DOHH2 (cell line): Measurements from ENCODE around the gene ADRA2B.
A peak's percentile ranks its signal among the peaks of the same experiment; 100 is the strongest.

Experiments
- H3F3A ChIP-seq: fragments of 200-600 bp; sonication (generic), shearing (Covaris generic); 2 replicates; pipeline ENCODE4 v1.6.0; 2016; ENCODE audit warnings: antibody characterized with exemption, mild to moderate bottlenecking; ENCODE audit not compliant: control insufficient read depth, insufficient read depth
- H3K27ac ChIP-seq: fragments of 200-600 bp; sonication (generic); 2 replicates; pipeline ENCODE4 v1.5.1; 2014; ENCODE audit warnings: low read depth, mild to moderate bottlenecking, low read length, moderate library complexity
- H3K27me3 ChIP-seq: fragments of 200-600 bp; sonication (generic); 2 replicates; pipeline ENCODE4 v1.6.1; 2014; ENCODE audit warnings: mild to moderate bottlenecking, low read length, mixed read lengths; ENCODE audit not compliant: control insufficient read depth
- H3K36me3 ChIP-seq: fragments of 200-600 bp; sonication (generic); 2 replicates; pipeline ENCODE4 v1.6.1; 2014; ENCODE audit warnings: mild to moderate bottlenecking, low read length, moderate library complexity, mixed read lengths; ENCODE audit not compliant: control insufficient read depth
- H3K4me1 ChIP-seq: fragments of 200-600 bp; sonication (generic); 2 replicates; pipeline ENCODE4 v1.6.1; 2014; ENCODE audit warnings: mild to moderate bottlenecking, low read length, mixed read lengths; ENCODE audit not compliant: control insufficient read depth
- H3K4me2 ChIP-seq: fragments of 200-600 bp; sonication (generic); 2 replicates; pipeline ENCODE4 v1.6.0; 2014; ENCODE audit warnings: mild to moderate bottlenecking, low read length, moderate library complexity
- H3K4me3 ChIP-seq: fragments of 200-600 bp; sonication (generic); 2 replicates; pipeline ENCODE4 v1.5.1; 2014; ENCODE audit warnings: mild to moderate bottlenecking, low read length, mixed read lengths
- H3K79me2 ChIP-seq: fragments of 200-600 bp; sonication (generic); 2 replicates; pipeline ENCODE4 v1.6.1; 2014; ENCODE audit warnings: mild to moderate bottlenecking, low read length, mixed read lengths; ENCODE audit not compliant: control insufficient read depth
- H3K9me2 ChIP-seq: fragments of 200-600 bp; sonication (generic); replicated peaks from 2 replicates; pipeline ENCODE4 v1.6.1; 2014; ENCODE audit warnings: mild to moderate bottlenecking, low read length, mixed read lengths; ENCODE audit not compliant: control insufficient read depth
- H3K9me3 ChIP-seq: fragments of 200-600 bp; sonication (generic); 2 replicates; pipeline ENCODE4 v1.6.1; 2014; ENCODE audit warnings: antibody characterized with exemption, low read length, mixed read lengths; ENCODE audit not compliant: control insufficient read depth, insufficient read depth
- H4K20me1 ChIP-seq: fragments of 200-600 bp; sonication (generic); 2 replicates; pipeline ENCODE4 v1.6.0; 2014; ENCODE audit warnings: low read depth, mild to moderate bottlenecking, antibody characterized with exemption, low read length, moderate library complexity; ENCODE audit not compliant: control insufficient read depth, insufficient read depth
- EZH2phosphoT487 ChIP-seq: fragments of 200-600 bp; sonication (generic); IDR thresholded peaks from 2 replicates; pipeline ENCODE4 v1.6.1; 2017; ENCODE audit warnings: borderline replicate concordance, mild to moderate bottlenecking, antibody characterized with exemption, low read length, moderate library complexity, mixed read lengths
- TF ChIP-seq, protein P1 (sequence below): fragments of 200-600 bp; sonication (generic); IDR thresholded peaks from one replicate; pipeline ENCODE4 v1.5.1; 2014; ENCODE audit warnings: antibody characterized with exemption, mild to moderate bottlenecking, low read depth, low read length; ENCODE audit not compliant: poor library complexity, severe bottlenecking

The ADRA2B gene

DNA sequence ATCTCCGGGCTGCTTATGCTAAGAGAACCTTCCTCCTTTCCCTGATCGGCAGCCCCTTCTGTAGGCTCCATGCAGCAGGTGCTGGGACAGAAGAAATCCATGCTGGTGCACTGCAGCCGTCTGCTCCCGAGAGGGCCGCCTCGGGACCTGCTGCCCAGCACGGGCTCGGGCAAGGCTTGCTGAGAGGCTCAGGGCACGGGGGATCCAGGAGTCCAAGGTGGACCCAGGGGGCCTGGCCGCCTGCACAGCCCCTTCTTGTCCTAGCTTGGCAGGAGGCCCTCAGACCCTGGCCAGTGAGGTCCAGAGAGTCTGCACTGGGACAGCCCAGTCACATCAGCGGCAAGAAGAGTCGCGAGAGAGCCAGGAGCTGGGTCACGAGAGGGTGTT, 42.2 kb upstream of the ADRA2B start:
- no peak overlapping the region for H3K4me3 ChIP-seq
- H4K20me1 ChIP-seq, result no peaks in the 10 kb centered on the region
- TF ChIP-seq EZH2phosphoT487, result no peak
- TF ChIP-seq, protein P1, sequence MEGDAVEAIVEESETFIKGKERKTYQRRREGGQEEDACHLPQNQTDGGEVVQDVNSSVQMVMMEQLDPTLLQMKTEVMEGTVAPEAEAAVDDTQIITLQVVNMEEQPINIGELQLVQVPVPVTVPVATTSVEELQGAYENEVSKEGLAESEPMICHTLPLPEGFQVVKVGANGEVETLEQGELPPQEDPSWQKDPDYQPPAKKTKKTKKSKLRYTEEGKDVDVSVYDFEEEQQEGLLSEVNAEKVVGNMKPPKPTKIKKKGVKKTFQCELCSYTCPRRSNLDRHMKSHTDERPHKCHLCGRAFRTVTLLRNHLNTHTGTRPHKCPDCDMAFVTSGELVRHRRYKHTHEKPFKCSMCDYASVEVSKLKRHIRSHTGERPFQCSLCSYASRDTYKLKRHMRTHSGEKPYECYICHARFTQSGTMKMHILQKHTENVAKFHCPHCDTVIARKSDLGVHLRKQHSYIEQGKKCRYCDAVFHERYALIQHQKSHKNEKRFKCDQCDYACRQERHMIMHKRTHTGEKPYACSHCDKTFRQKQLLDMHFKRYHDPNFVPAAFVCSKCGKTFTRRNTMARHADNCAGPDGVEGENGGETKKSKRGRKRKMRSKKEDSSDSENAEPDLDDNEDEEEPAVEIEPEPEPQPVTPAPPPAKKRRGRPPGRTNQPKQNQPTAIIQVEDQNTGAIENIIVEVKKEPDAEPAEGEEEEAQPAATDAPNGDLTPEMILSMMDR, result no peak
- H3K9me2 ChIP-seq, result no peaks in the 10 kb centered on the region
- no peak overlapping the region for H3K27ac ChIP-seq
- H3K4me1 ChIP-seq, result peaks cover 76% of the 10 kb centered on the region
- H3K9me3 ChIP-seq, result no peaks in the 10 kb centered on the region
- H3K79me2 ChIP-seq, result no peaks in the 10 kb centered on the region
- no peaks in the 10 kb centered on the region for H3K27me3 ChIP-seq
- H3F3A ChIP-seq, result peaks cover 26% of the 10 kb centered on the region
- H3K4me2 ChIP-seq, result peak overlapping the region; percentile 68; the same call in 1 of the 2 replicates
- no peaks in the 10 kb centered on the region; the same call in 1 of the 2 replicates for H3K36me3 ChIP-seq

DNA sequence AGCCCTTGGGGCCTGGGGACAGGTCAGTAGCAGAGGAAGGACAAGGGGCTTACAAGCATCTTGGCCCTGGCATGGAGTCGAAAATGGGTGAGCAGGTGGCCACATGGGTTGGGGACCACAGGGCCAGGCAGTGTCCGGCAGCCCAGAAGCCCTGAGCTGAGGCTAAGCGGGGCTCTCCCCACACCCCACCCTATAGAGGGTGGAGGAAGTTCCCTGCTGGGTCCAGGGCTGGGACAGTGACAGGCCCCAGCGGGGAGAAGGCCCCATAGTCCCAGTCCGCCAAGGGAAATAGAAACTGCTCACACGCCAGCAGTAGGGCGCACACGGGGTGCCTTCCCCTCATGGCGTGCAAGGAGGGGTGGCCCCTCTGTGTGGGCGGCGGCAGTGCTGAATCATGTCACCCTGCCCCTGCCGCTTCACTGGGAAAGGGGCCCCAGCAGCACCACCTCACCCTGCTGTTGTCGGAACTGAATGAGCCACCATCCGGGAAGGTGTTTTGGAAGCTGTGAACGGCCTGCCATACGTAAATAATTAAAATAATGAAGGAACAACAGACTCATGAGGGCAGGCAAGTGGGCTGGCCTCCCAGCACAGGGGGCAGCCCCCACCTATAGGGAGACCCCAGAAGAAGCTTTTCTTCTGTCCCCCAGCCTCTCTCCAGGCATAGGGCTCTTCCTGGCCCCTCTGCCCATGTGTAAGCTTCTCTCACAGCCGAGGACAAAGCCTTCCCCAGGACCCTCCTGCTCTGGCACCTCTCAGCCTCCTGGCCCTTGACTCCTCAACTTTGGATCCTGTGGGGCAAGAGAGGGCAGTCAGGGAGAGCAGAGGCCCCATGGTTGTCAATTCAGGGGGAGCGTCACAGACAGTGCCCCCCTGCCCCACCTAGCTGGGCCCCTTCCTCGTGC, 41.5 kb upstream of the ADRA2B start:
- peaks cover 19% of the 10 kb centered on the region for H3F3A ChIP-seq
- H3K4me3 ChIP-seq, result peak overlapping the region; percentile 35
- no peaks in the 10 kb centered on the region for H3K36me3 ChIP-seq
- no peaks in the 10 kb centered on the region for H3K79me2 ChIP-seq
- no peak for TF ChIP-seq EZH2phosphoT487
- TF ChIP-seq, protein P1, result no peak
- no peaks in the 10 kb centered on the region for H3K9me3 ChIP-seq
- H3K27me3 ChIP-seq, result no peaks in the 10 kb centered on the region
- H3K4me1 ChIP-seq, result peaks cover 76% of the 10 kb centered on the region
- no peaks in the 10 kb centered on the region for H3K9me2 ChIP-seq
- H4K20me1 ChIP-seq, result no peaks in the 10 kb centered on the region
- peak overlapping the region; percentile 68 for H3K4me2 ChIP-seq
- peak overlapping the region; percentile 8; the same call in 1 of the 2 replicates for H3K27ac ChIP-seq

GRCh38 chr2:96156926-96157648, 40.7 kb upstream of the ADRA2B start:
- Histone ChIP-seq H3K27ac (peak overlapping the region; percentile 8; the same call in 1 of the 2 replicates), H3K79me2 (no peaks in the 10 kb centered on the region), H3K4me1 (peaks cover 76% of the 10 kb centered on the region), H3F3A (peaks cover 11% of the 10 kb centered on the region), H3K36me3 (no peaks in the 10 kb centered on the region), H3K9me2 (no peaks in the 10 kb centered on the region), H3K4me2 (peak overlapping the region; percentile 68), H3K27me3 (no peaks in the 10 kb centered on the region), H3K9me3 (no peaks in the 10 kb centered on the region), H3K4me3 (peak overlapping the region; percentile 35), H4K20me1 (no peaks in the 10 kb centered on the region)
- TF ChIP-seq, protein P1, result no peak
- no peak for TF ChIP-seq EZH2phosphoT487
